ENCODE results near the gene CNTROB. TPM values are rescaled to one million over a fixed set of nuclear protein-coding genes. Genes with fewer than 3 reads are reported as not detected.

The CNTROB gene
- total RNA-seq, 1 experiment from 2014 or later: 30.1 TPM

- Mint-ChIP-seq H3K4me3 (no peak overlapping the region), H3K4me1 (no peaks in the 10 kb centered on the region), H3K27me3 (ENCODE audit: low read depth) (no peaks in the 10 kb centered on the region), H3K9me3 (no peaks in the 10 kb centered on the region), H3K27ac (0 out of 7 replicates have a peak overlapping the region, but pooled peaks of 1 of the 3 experiments have one; percentile 10), H3K36me3 (ENCODE audit: insufficient read depth in 1 of 3, low read depth in 3 of 3) (peaks cover 20 to 77% (median 73%) of the 10 kb centered on the region in 3 experiments; a peak in 6 of 7 replicates)
- no peak overlapping the region for H2BK20ac ChIP-seq (ENCODE audit: low read depth, low read length, poor library complexity, severe bottlenecking)
- H2BK5ac ChIP-seq (ENCODE audit: insufficient read length, low read length): no peak overlapping the region
- no CpG with 5 or more reads among the region's 4 CpGs for WGBS (ENCODE audit: extremely low coverage, insufficient read length, low lambda C conversion rate)
- no peak overlapping the region for H3K14ac ChIP-seq (ENCODE audit: insufficient read depth, low read length)
- no peak overlapping the region for H3K56ac ChIP-seq (ENCODE audit: insufficient read length, low read depth, low read length)
- no peak overlapping the region for H3K4ac ChIP-seq (ENCODE audit: low read depth, low read length)
- no peak overlapping the region for H3K27ac ChIP-seq (ENCODE audit: insufficient read length, low read depth, low read length)
- H3K79me1 ChIP-seq (ENCODE audit: insufficient read depth, low read depth, low read length, poor library complexity, severe bottlenecking): no peaks in the 10 kb centered on the region
- no peaks in the 10 kb centered on the region for H3K27me3 ChIP-seq (ENCODE audit: insufficient read depth, low read length)
- no peak overlapping the region for H3K18ac ChIP-seq (ENCODE audit: insufficient read length, low read depth, low read length)
- H4K5ac ChIP-seq (ENCODE audit: insufficient read length, low read depth, low read length): no peak overlapping the region
- no peak overlapping the region for H2AK5ac ChIP-seq (ENCODE audit: insufficient read length, low read length)
- no peaks in the 10 kb centered on the region for H3K4me1 ChIP-seq (ENCODE audit: insufficient read depth, low read length)
- H3K23ac ChIP-seq (ENCODE audit: insufficient read length, low read depth, low read length): no peak overlapping the region
- H4K91ac ChIP-seq (ENCODE audit: insufficient read length, low read depth, low read length): no peak overlapping the region
- no peak overlapping the region for H3K4me2 ChIP-seq (ENCODE audit: insufficient read depth, insufficient read length, low read length)
- H2AFZ ChIP-seq (ENCODE audit: low read length): no peak overlapping the region
- no peaks in the 10 kb centered on the region for H3K9me3 ChIP-seq (ENCODE audit: control insufficient read depth, low read depth, low read length)
- no peaks in the 10 kb centered on the region for H3K79me2 ChIP-seq (ENCODE audit: insufficient read depth, low read length)
- TF ChIP-seq, protein P1, sequence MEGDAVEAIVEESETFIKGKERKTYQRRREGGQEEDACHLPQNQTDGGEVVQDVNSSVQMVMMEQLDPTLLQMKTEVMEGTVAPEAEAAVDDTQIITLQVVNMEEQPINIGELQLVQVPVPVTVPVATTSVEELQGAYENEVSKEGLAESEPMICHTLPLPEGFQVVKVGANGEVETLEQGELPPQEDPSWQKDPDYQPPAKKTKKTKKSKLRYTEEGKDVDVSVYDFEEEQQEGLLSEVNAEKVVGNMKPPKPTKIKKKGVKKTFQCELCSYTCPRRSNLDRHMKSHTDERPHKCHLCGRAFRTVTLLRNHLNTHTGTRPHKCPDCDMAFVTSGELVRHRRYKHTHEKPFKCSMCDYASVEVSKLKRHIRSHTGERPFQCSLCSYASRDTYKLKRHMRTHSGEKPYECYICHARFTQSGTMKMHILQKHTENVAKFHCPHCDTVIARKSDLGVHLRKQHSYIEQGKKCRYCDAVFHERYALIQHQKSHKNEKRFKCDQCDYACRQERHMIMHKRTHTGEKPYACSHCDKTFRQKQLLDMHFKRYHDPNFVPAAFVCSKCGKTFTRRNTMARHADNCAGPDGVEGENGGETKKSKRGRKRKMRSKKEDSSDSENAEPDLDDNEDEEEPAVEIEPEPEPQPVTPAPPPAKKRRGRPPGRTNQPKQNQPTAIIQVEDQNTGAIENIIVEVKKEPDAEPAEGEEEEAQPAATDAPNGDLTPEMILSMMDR (conservative IDR thresholded peaks at IDR 0.05): no peak
- H2BK12ac ChIP-seq (ENCODE audit: insufficient read length, low read depth, low read length): no peak overlapping the region
- no peak overlapping the region for H3K9ac ChIP-seq (ENCODE audit: extremely low read depth, insufficient read length, low read length)
- no peak overlapping the region for H2BK120ac ChIP-seq (ENCODE audit: low read depth, low read length, poor library complexity, severe bottlenecking)
- no peak overlapping the region for H3T11ph ChIP-seq (ENCODE audit: low read length)
- no peaks in the 10 kb centered on the region for H3K23me2 ChIP-seq (ENCODE audit: insufficient read length, low read depth, low read length, poor library complexity, severe bottlenecking)
- no peaks in the 10 kb centered on the region for H4K20me1 ChIP-seq (ENCODE audit: control insufficient read depth, insufficient read depth, insufficient read length)
- DNase-seq: no peak
- no peak overlapping the region for H4K8ac ChIP-seq (replicated peaks; ENCODE audit: insufficient read length, low read depth, low read length)
- no peak overlapping the region for H2BK15ac ChIP-seq (ENCODE audit: low read depth, low read length)
Observed at GRCh38 chr17:7940034-7940433, 8.0 kb downstream of the CNTROB start.

All from H9 (cell line).